Measurements from ENCODE around the gene PRKAB2.
"Not testable (repeated sequence)": the region's sequence is repeated elsewhere in the genome, so short reads cannot be mapped to it uniquely, and the experiment has no call there.

The PRKAB2 gene

GRCh38 chr1:147172168-147173016 is at the start of gene PRKAB2:
Gene PRKAB2, minus strand, starts transcription at chr1:147172470. Its CDS starts 326 bp downstream, at chr1:147172144.
- DNase-seq, result peak; percentile 89

- no peak for DNase-seq
These were observed 46.3 kb upstream of the PRKAB2 start for GRCh38 chr1:147218606-147219005.

- no peak for DNase-seq
These were observed 44.9 kb upstream of the PRKAB2 start for GRCh38 chr1:147217141-147217540.

- DNase-seq, result no peak
These were observed 43.9 kb upstream of the PRKAB2 start for GRCh38 chr1:147216124-147216523.

- no peak for DNase-seq
These were observed 43.3 kb upstream of the PRKAB2 start for GRCh38 chr1:147215540-147215916.

GRCh38 chr1:147214842-147215539 is 42.7 kb upstream of the PRKAB2 start:
- DNase-seq, result no peak

- no peak for DNase-seq
These were observed 42.1 kb upstream of the PRKAB2 start for GRCh38 chr1:147214325-147214724.

GRCh38 chr1:147213271-147213670 is 41.0 kb upstream of the PRKAB2 start:
- no peak for DNase-seq

- no peak for DNase-seq
These were observed 39.3 kb upstream of the PRKAB2 start for GRCh38 chr1:147211577-147211976.

- DNase-seq, result no peak
These were observed 38.7 kb upstream of the PRKAB2 start for GRCh38 chr1:147210987-147211386.

GRCh38 chr1:147209825-147210821 is 37.9 kb upstream of the PRKAB2 start:
- no peak for DNase-seq

GRCh38 chr1:147208619-147209018 is 36.3 kb upstream of the PRKAB2 start:
- no peak for DNase-seq

- no peak for DNase-seq
These were observed 34.9 kb upstream of the PRKAB2 start for GRCh38 chr1:147207192-147207591.

GRCh38 chr1:147204080-147204479 is 31.8 kb upstream of the PRKAB2 start:
- DNase-seq, result no peak

- DNase-seq, result no peak
These were observed 30.3 kb upstream of the PRKAB2 start for GRCh38 chr1:147202576-147202975.

GRCh38 chr1:147201786-147202185 is 29.5 kb upstream of the PRKAB2 start:
- no peak for DNase-seq

GRCh38 chr1:147201276-147201675 is 29.0 kb upstream of the PRKAB2 start:
- no peak for DNase-seq

- not testable (repeated sequence) for DNase-seq
These were observed 25.1 kb upstream of the PRKAB2 start for GRCh38 chr1:147197324-147197723.

GRCh38 chr1:147189514-147189913 is 17.2 kb upstream of the PRKAB2 start:
- DNase-seq, result no peak

GRCh38 chr1:147185432-147185831 is 13.2 kb upstream of the PRKAB2 start:
- no peak for DNase-seq

GRCh38 chr1:147177611-147178380 is 5.5 kb upstream of the PRKAB2 start:
- DNase-seq, result no peak
